ENCODE results near the gene UBE2E1.

- TF ChIP-seq POLR2A (IDR thresholded peaks at IDR 0.05; ENCODE audit: low read depth, low read length), result no peak
- no peak for TF ChIP-seq CTCF (conservative IDR thresholded peaks at IDR 0.05; ENCODE audit: low read depth, low read length)
- no peak for TF ChIP-seq USF2 (IDR thresholded peaks at IDR 0.05; ENCODE audit: low read depth, low read length)
- no peak for TF ChIP-seq MAZ (IDR thresholded peaks at IDR 0.05; ENCODE audit: borderline replicate concordance, low read depth, low read length)
- TF ChIP-seq RAD21 (IDR thresholded peaks at IDR 0.05; ENCODE audit: low read length), result no peak
- no peak for TF ChIP-seq RFX5 (IDR thresholded peaks at IDR 0.05; ENCODE audit: low read depth, low read length)
- TF ChIP-seq FOS (IDR thresholded peaks at IDR 0.05; ENCODE audit: low read depth, low read length), result no peak
- TF ChIP-seq MXI1 (IDR thresholded peaks at IDR 0.05; ENCODE audit: borderline replicate concordance, low read depth, low read length), result no peak
Observed at GRCh38 chr3:23885210-23885609, 79.5 kb downstream of the UBE2E1 start.
